Cerebellar nuclear complex (tissue), 1 donor: ENCODE results near the gene AGPAT3.

Experiments used
- DNase-seq, 2 experiments: peaks; one replicate each; lab custom pipeline; 2025; lab: John Stamatoyannopoulos, UW

The AGPAT3 gene

GRCh38 chr21:44024257-44024656 lies 159.2 kb downstream of the AGPAT3 start:
- no peak for DNase-seq

GRCh38 chr21:44024887-44025353 lies 159.9 kb downstream of the AGPAT3 start:
- DNase-seq: no peak

- no peak for DNase-seq
Observed at GRCh38 chr21:44027607-44028286, 162.7 kb downstream of the AGPAT3 start.

- DNase-seq: no peak
Observed at GRCh38 chr21:44028287-44028659, 163.2 kb downstream of the AGPAT3 start.

GRCh38 chr21:44029460-44030087 lies 164.6 kb downstream of the AGPAT3 start:
- DNase-seq: no peak

GRCh38 chr21:44035244-44035643 lies 170.2 kb downstream of the AGPAT3 start:
- DNase-seq: no peak
